Cardiac fibroblast (primary cell): Measurements from ENCODE around the gene SPINT1.

Experiments
- DNase-seq, 2 donors: peaks; one replicate each; pipeline versions ENCODE4 v3.0.0 to v3.0.0-alpha.2; 2010; ENCODE audit warnings: low read depth in 2 of 2
- H3K4me3 ChIP-seq, 2 donors: replicated peaks in 1 of 2; 1 replicate in 1 of 2; 2 replicates in 1 of 2; pipeline ENCODE4 v1.5.1; 2011; ENCODE audit warnings: low read depth in 2 of 2, low read length in 2 of 2, mild to moderate bottlenecking in 2 of 2, moderate library complexity in 1 of 2
- TF ChIP-seq, protein P1 (sequence below): IDR thresholded peaks from one replicate; pipeline ENCODE4 v1.5.1; 2011; ENCODE audit warnings: low read depth, mild to moderate bottlenecking, low read length, inconsistent platforms

SPINT1 gene

GRCh38 chr15:40850576-40851112 is 6.8 kb downstream of the SPINT1 start:
- TF ChIP-seq, protein P1, sequence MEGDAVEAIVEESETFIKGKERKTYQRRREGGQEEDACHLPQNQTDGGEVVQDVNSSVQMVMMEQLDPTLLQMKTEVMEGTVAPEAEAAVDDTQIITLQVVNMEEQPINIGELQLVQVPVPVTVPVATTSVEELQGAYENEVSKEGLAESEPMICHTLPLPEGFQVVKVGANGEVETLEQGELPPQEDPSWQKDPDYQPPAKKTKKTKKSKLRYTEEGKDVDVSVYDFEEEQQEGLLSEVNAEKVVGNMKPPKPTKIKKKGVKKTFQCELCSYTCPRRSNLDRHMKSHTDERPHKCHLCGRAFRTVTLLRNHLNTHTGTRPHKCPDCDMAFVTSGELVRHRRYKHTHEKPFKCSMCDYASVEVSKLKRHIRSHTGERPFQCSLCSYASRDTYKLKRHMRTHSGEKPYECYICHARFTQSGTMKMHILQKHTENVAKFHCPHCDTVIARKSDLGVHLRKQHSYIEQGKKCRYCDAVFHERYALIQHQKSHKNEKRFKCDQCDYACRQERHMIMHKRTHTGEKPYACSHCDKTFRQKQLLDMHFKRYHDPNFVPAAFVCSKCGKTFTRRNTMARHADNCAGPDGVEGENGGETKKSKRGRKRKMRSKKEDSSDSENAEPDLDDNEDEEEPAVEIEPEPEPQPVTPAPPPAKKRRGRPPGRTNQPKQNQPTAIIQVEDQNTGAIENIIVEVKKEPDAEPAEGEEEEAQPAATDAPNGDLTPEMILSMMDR: no peak
- no peak overlapping the region for H3K4me3 ChIP-seq
- no peak for DNase-seq

- H3K4me3 ChIP-seq: no peak overlapping the region
- DNase-seq: no peak
- TF ChIP-seq, protein P1: no peak
These were observed 8.7 kb downstream of the SPINT1 start for GRCh38 chr15:40852529-40852928.

DNA sequence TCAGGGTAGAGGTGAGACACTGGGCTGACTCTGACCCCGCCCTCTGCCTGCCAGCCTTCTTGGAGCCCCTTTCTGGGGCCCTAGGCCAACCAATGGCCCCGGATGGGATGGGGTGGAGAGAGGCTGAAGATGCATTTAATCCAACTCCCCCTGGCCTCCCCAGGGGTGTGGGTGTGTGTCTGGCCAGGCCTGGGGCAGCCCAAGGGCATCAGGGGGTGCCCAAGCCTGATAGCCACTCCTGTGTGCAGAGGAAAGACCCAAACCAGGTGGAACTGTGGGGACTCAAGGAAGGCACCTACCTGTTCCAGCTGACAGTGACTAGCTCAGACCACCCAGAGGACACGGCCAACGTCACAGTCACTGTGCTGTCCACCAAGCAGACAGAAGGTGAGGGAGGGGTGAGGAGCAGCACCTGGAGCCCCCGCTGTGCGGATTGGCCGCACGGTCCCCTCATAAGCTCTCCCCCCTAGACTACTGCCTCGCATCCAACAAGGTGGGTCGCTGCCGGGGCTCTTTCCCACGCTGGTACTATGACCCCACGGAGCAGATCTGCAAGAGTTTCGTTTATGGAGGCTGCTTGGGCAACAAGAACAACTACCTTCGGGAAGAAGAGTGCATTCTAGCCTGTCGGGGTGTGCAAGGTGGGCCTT is 9.5 kb downstream of the SPINT1 start:
- TF ChIP-seq, protein P1: no peak
- DNase-seq: no peak

GRCh38 chr15:40854161-40854560 is 10.3 kb downstream of the SPINT1 start:
- no peak for DNase-seq
- no peak overlapping the region for H3K4me3 ChIP-seq
- TF ChIP-seq, protein P1: no peak

More for the DNA sequence above, 9.5 kb downstream of the SPINT1 start:
- no peak overlapping the region for H3K4me3 ChIP-seq

DNA sequence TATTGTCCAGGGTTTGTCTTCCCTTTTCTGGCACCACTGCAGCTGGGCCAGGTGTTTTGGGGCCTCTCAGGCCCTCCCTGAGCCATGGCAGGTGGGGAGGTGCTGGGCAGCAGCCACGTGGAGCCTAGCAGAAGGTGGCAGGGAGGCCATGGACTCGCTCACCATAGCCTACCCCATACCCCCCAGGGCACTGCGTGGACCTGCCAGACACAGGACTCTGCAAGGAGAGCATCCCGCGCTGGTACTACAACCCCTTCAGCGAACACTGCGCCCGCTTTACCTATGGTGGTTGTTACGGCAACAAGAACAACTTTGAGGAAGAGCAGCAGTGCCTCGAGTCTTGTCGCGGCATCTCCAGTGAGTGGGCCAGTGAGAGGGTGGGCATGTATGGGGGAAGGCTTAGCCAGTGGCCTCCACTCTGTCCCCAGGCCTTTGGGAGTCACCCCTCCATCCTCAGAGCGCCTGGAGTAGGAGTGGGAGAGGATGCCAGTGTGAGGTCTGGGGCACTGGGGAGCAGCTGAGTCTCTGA is 11.9 kb downstream of the SPINT1 start:
- no peak for DNase-seq
- TF ChIP-seq, protein P1: no peak
- no peak overlapping the region for H3K4me3 ChIP-seq

GRCh38 chr15:40856746-40857145 is 12.9 kb downstream of the SPINT1 start:
- TF ChIP-seq, protein P1: no peak
- no peak for DNase-seq
- no peak overlapping the region for H3K4me3 ChIP-seq
